ENCODE measurements around the gene COMMD1.
"Not testable (repeated sequence)": the region's sequence is repeated elsewhere in the genome, so short reads cannot be mapped to it uniquely, and the experiment has no call there.

The COMMD1 gene

GRCh38 chr2:61906186-61906470, 654 bp downstream of the COMMD1 start:
- H3K4me1 Mint-ChIP-seq (ENCODE audit: low read depth), result peaks cover 26% of the 10 kb centered on the region
- H3K27me3 Mint-ChIP-seq, result no peaks in the 10 kb centered on the region
- no peaks in the 10 kb centered on the region for H3K36me3 Mint-ChIP-seq (ENCODE audit: low read depth)
- peak overlapping the region; percentile 75 for H3K27ac Mint-ChIP-seq
- peak overlapping the region; percentile 93 for H3K4me3 Mint-ChIP-seq
- H3K9me3 Mint-ChIP-seq, result no peaks in the 10 kb centered on the region

DNA sequence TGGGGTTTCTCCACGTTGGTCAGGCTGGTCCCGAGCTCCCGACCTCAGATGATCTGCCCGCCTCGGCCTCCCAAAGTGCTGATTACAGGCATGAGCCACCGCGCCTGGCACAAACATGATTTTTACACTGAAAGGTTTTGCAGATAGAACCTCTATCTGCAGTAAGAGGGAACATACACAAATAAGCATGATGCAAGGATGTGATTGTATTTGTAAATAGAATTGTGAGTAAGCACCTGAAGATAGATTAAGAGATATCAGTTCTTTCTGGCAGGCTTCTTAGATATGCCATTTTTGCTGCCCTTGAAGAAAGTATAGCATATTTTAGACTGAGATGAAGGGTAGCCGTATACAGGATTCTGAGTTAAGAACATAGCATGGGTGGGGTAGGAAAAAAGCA, 3.6 kb downstream of the COMMD1 start:
- Mint-ChIP-seq H3K36me3 (ENCODE audit: low read depth) (no peaks in the 10 kb centered on the region), H3K4me1 (ENCODE audit: low read depth) (peaks cover 29% of the 10 kb centered on the region), H3K27ac (peak overlapping the region; percentile 9), H3K9me3 (no peaks in the 10 kb centered on the region), H3K4me3 (no peak overlapping the region), H3K27me3 (no peaks in the 10 kb centered on the region)

DNA sequence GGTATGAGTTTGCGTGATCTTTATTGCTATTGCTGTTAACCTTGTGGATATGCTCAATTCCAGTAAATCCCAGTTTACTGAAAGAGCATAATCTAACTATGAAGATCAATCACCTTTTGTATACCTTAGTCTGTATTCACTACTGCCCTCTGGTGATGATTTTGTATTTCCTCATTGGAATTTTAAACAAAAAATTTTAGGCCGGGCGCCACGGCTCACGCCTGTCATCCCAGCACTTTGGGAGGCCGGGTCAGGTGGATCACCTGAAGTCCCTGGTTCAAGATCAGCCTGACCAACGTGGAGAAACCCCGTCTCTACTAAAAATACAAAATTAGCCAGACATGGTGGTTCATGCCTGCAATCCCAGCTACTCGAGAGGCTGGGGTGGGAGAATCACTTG, 5.1 kb downstream of the COMMD1 start:
- H3K4me3 Mint-ChIP-seq, result no peak overlapping the region
- H3K27me3 Mint-ChIP-seq, result no peaks in the 10 kb centered on the region

GRCh38 chr2:61911510-61911909, 6.0 kb downstream of the COMMD1 start:
- Mint-ChIP-seq H3K4me1 (ENCODE audit: low read depth) (peaks cover 18% of the 10 kb centered on the region), H3K9me3 (no peaks in the 10 kb centered on the region), H3K36me3 (ENCODE audit: low read depth) (no peaks in the 10 kb centered on the region), H3K27me3 (no peaks in the 10 kb centered on the region), H3K27ac (peak overlapping the region; percentile 8), H3K4me3 (no peak overlapping the region)

More for the DNA sequence above, 5.1 kb downstream of the COMMD1 start:
- no peaks in the 10 kb centered on the region for H3K9me3 Mint-ChIP-seq
- no peak overlapping the region for H3K27ac Mint-ChIP-seq
- H3K36me3 Mint-ChIP-seq (ENCODE audit: low read depth), result no peaks in the 10 kb centered on the region
- peaks cover 21% of the 10 kb centered on the region for H3K4me1 Mint-ChIP-seq (ENCODE audit: low read depth)

DNA sequence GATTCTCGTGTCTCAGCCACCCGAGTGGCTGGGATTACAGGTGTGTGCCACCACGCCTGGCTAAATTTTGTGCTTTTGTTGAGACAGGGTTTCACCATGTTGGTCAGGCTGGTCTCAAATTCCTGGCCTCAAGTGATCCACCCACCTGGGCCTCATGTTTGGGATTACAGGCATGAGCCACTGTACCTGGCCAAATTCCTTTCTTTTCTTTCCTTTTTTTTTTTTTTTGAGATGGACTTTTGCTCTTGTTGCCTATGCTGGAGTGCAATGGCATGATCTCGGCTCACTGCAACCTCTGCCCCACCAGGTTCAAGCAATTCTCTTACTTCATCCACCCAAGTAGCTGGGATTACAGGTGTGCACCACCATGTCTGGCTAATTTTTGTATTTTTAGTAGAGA, 9.3 kb downstream of the COMMD1 start:
- H3K27ac Mint-ChIP-seq; H3K27me3 Mint-ChIP-seq; H3K9me3 Mint-ChIP-seq; H3K4me3 Mint-ChIP-seq; H3K36me3 Mint-ChIP-seq (ENCODE audit: low read depth); H3K4me1 Mint-ChIP-seq (ENCODE audit: low read depth): not testable (repeated sequence)

DNA sequence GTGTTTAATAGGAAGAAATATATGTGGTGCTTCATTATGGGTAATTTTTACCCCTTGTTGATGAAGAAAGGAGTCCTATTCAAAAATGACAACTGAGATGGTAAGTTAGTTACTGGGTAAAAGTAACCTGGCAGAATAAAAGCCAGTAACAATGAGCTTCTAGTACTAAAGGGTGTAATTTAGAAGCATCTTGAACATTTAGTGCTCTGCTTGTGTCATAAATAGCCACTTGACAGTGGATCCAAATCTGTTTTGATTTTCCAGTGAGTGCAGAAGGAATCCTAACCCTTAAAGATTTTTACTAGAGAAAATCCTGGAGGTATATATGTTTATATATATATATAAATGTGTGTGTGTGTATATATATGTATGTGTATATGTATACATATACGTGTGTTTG, 15.1 kb downstream of the COMMD1 start:
- no peaks in the 10 kb centered on the region for H3K4me1 Mint-ChIP-seq (ENCODE audit: low read depth)
- no peak overlapping the region for H3K27ac Mint-ChIP-seq
- H3K36me3 Mint-ChIP-seq (ENCODE audit: low read depth), result peaks cover 10% of the 10 kb centered on the region
- H3K4me3 Mint-ChIP-seq, result no peak overlapping the region
- no peaks in the 10 kb centered on the region for H3K9me3 Mint-ChIP-seq
- H3K27me3 Mint-ChIP-seq, result no peaks in the 10 kb centered on the region

DNA sequence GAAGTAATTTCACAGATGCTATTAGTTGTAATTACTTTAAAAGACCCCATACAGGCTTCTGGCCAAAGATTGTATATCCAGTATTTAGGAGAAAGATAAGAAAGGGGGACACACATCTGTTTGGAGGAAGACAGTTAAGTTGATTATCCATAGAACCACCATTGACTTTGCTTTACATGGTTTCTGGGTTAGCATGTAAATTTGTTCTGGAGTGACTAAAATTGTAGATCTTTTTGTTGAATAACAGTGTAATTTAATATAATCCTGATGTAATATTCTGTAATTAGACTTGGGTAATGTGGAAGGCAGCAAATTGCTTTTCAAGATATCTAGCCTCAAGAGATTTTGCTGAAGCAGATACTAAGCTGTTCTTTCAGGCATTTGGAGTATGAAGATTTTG, 17.2 kb downstream of the COMMD1 start:
- H3K9me3 Mint-ChIP-seq, result no peaks in the 10 kb centered on the region
- H3K36me3 Mint-ChIP-seq (ENCODE audit: low read depth), result peaks cover 17% of the 10 kb centered on the region
- no peaks in the 10 kb centered on the region for H3K27me3 Mint-ChIP-seq
- H3K27ac Mint-ChIP-seq, result no peak overlapping the region
- H3K4me3 Mint-ChIP-seq, result no peak overlapping the region
- H3K4me1 Mint-ChIP-seq (ENCODE audit: low read depth), result no peaks in the 10 kb centered on the region

- Mint-ChIP-seq H3K4me3 (no peak overlapping the region), H3K9me3 (no peaks in the 10 kb centered on the region), H3K27ac (no peak overlapping the region), H3K36me3 (ENCODE audit: low read depth) (peaks cover 15% of the 10 kb centered on the region), H3K27me3 (no peaks in the 10 kb centered on the region), H3K4me1 (ENCODE audit: low read depth) (no peaks in the 10 kb centered on the region)
Measured at GRCh38 chr2:61924895-61925663, 19.6 kb downstream of the COMMD1 start.

GRCh38 chr2:61926531-61927477, 21.3 kb downstream of the COMMD1 start:
- H3K27ac Mint-ChIP-seq, result peak overlapping the region; percentile 29
- peaks cover 10% of the 10 kb centered on the region for H3K36me3 Mint-ChIP-seq (ENCODE audit: low read depth)
- no peaks in the 10 kb centered on the region for H3K27me3 Mint-ChIP-seq

GRCh38 chr2:61928826-61929461, 23.5 kb downstream of the COMMD1 start:
- H3K27ac Mint-ChIP-seq, result no peak overlapping the region
- no peaks in the 10 kb centered on the region for H3K4me1 Mint-ChIP-seq (ENCODE audit: low read depth)
- peaks cover 10% of the 10 kb centered on the region for H3K36me3 Mint-ChIP-seq (ENCODE audit: low read depth)
- H3K4me3 Mint-ChIP-seq, result no peak overlapping the region
- H3K27me3 Mint-ChIP-seq, result no peaks in the 10 kb centered on the region
- H3K9me3 Mint-ChIP-seq, result no peaks in the 10 kb centered on the region

More at GRCh38 chr2:61926531-61927477, 21.3 kb downstream of the COMMD1 start:
- no peaks in the 10 kb centered on the region for H3K9me3 Mint-ChIP-seq
- no peak overlapping the region for H3K4me3 Mint-ChIP-seq
- no peaks in the 10 kb centered on the region for H3K4me1 Mint-ChIP-seq (ENCODE audit: low read depth)

DNA sequence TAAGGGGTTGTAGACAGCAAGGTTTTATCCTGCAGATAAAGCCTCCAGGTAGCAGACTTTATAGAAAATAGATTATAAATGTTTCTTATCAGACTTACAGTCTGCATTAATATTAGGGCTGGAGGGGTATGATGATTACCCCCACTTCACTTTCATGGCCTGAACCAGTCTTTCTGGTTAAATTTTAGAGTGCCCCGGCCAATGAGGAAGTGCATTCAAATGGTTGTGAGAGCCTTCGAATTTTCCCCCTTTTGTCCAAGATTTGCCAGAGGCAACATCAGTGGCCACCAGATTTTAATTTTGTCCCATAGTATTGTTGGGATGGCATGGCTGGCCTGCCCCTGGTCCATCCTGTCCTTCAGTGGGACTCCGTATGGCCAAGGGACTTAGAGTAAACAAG, 31.6 kb downstream of the COMMD1 start:
- H3K27ac Mint-ChIP-seq, result no peak overlapping the region
- no peaks in the 10 kb centered on the region for H3K27me3 Mint-ChIP-seq
- H3K4me3 Mint-ChIP-seq, result no peak overlapping the region
- H3K36me3 Mint-ChIP-seq (ENCODE audit: low read depth), result peaks cover 5% of the 10 kb centered on the region
- no peaks in the 10 kb centered on the region for H3K4me1 Mint-ChIP-seq (ENCODE audit: low read depth)
- no peaks in the 10 kb centered on the region for H3K9me3 Mint-ChIP-seq

DNA sequence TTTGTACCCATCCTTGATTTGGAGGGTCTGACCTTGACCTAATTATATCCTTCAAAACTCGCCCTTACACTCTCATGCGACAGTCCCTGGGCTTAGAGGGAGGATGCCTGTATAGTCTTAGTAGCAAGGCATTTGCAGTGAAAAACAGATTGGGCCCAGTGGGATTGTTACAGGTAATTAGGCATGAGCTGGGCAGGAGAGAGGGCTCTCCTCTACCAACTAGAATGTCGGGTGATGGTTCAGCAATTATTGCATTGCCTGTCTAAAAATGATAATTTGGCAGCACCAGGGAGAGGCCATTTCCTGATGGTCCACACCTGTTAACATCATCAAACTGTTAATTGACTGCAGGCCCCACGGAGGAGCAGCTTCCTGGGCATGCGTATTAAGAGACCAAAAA, 32.4 kb downstream of the COMMD1 start:
- Mint-ChIP-seq H3K27ac (no peak overlapping the region), H3K4me1 (ENCODE audit: low read depth) (peaks cover 2% of the 10 kb centered on the region), H3K4me3 (no peak overlapping the region), H3K27me3 (no peaks in the 10 kb centered on the region), H3K36me3 (ENCODE audit: low read depth) (peaks cover 5% of the 10 kb centered on the region), H3K9me3 (no peaks in the 10 kb centered on the region)

- Mint-ChIP-seq H3K9me3 (no peaks in the 10 kb centered on the region), H3K4me3 (no peak overlapping the region), H3K4me1 (ENCODE audit: low read depth) (peaks cover 8% of the 10 kb centered on the region), H3K36me3 (ENCODE audit: low read depth) (peaks cover 5% of the 10 kb centered on the region), H3K27me3 (no peaks in the 10 kb centered on the region), H3K27ac (no peak overlapping the region)
Measured at GRCh38 chr2:61938511-61938910, 33.0 kb downstream of the COMMD1 start.

- Mint-ChIP-seq H3K36me3 (ENCODE audit: low read depth) (no peaks in the 10 kb centered on the region), H3K4me3 (no peak overlapping the region), H3K4me1 (ENCODE audit: low read depth) (peaks cover 12% of the 10 kb centered on the region), H3K9me3 (no peaks in the 10 kb centered on the region), H3K27me3 (no peaks in the 10 kb centered on the region), H3K27ac (peak overlapping the region; percentile 74)
Measured at GRCh38 chr2:61943251-61943650, 37.8 kb downstream of the COMMD1 start.

DNA sequence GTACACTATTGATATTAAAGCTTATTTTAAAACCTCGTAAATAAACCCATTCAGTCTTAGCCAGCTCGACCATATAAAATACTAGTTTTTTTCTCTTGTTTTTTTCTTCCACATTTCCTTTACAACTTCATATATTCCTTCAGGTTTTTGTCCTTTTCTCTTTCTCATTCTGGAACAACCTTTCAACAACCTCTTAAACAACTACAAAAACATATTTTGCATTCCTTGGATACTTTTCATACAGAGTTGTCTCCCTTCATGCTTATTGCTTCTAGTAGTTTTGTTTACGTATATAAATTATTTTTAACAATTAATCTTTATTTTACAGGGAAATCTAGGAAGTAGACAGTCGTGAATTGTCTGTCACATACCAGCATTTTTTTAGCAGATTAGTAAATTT, 41.2 kb downstream of the COMMD1 start:
- Mint-ChIP-seq H3K36me3 (ENCODE audit: low read depth) (peaks cover 16% of the 10 kb centered on the region), H3K4me1 (ENCODE audit: low read depth) (peaks cover 12% of the 10 kb centered on the region), H3K9me3 (peaks cover under 1% of the 10 kb centered on the region), H3K27ac (no peak overlapping the region), H3K4me3 (no peak overlapping the region), H3K27me3 (no peaks in the 10 kb centered on the region)

Data from stimulated activated naive CD8-positive, alpha-beta T cell treated with anti-CD3 and anti-CD28 coated beads, Interleukin-15, Interleukin-2, amounts not matched to agents 100 ng/mL and 50 ng/mL, for 24 hours (primary cell).